Mucosa of gallbladder (tissue), 1 donor: ENCODE measurements around the gene DYNLRB2. TPM values are rescaled to one million over a fixed set of nuclear protein-coding genes. Genes with fewer than 3 reads are reported as not detected.

Source experiments
- DNase-seq: peaks from one replicate; pipeline ENCODE4 v3.0.0-alpha.2; 2020; ENCODE audit warnings: low spot score
- total RNA-seq: library from RNA; stranded (reverse); gene quantifications from one replicate; pipeline ENCODE4 v1.2.1, GENCODE V29; 2021
- donor health status: DM: no; HTN: no; CAD: no.

DYNLRB2 gene
- total RNA-seq, 1 donor from 2014 or later: 1.3 TPM

- DNase-seq: no peak
Measured at GRCh38 chr16:80599466-80599865, 58.7 kb downstream of the DYNLRB2 start.
